ENCODE measurements around the gene BANK1. TPM values are rescaled to one million over a fixed set of nuclear protein-coding genes. Genes with fewer than 3 reads are reported as not detected.

The BANK1 gene
- total RNA-seq, 2 experiments from 2014 or later, result 0.24 to 0.29 TPM

GRCh38 chr4:101914761-101915160 lies 124.2 kb downstream of the BANK1 start:
- ATAC-seq, result no peak
- Mint-ChIP-seq H3K9me3 (ENCODE audit: insufficient read depth) (no peaks in the 10 kb centered on the region), H3K4me3 (no peak overlapping the region), H3K27ac (no peak overlapping the region), H3K27me3 (ENCODE audit: low read depth) (no peaks in the 10 kb centered on the region), H3K4me1 (ENCODE audit: low read depth) (no peaks in the 10 kb centered on the region), H3K36me3 (ENCODE audit: low read depth) (no peaks in the 10 kb centered on the region)
- ChIA-PET POLR2A (no interaction called here), CTCF (no interaction called here)
- no peak for DNase-seq

- POLR2A ChIA-PET, result no interaction called here
- Mint-ChIP-seq H3K9me3 (ENCODE audit: insufficient read depth) (no peaks in the 10 kb centered on the region), H3K4me1 (ENCODE audit: low read depth) (no peaks in the 10 kb centered on the region), H3K36me3 (ENCODE audit: low read depth) (no peaks in the 10 kb centered on the region), H3K27me3 (ENCODE audit: low read depth) (no peaks in the 10 kb centered on the region), H3K27ac (no peak overlapping the region), H3K4me3 (no peak overlapping the region)
- no peak for DNase-seq
- ATAC-seq, result no peak
- CTCF ChIA-PET, result no interaction called here
Observed at GRCh38 chr4:101919373-101919977, 128.9 kb downstream of the BANK1 start.

DNA sequence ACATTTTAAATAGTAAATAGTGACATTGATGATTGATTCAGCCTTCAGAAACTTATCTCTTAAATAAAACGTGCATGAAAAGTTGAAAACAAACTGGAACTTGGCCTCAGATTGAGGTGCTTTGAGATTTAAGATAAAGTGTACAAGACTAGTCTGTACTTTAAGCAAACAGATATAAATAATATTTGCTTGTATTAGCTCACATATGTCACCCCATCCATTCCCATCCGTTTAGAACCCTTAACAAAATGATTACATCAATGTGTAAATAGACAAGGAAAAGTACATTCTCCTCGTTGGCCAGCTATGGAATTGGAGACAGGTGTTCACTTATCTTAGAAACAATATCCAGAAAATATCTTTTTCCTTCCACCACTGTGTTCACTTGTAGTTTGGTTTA lies 130.8 kb downstream of the BANK1 start:
- ATAC-seq (no peak), DNase-seq (no peak)
- H3K27me3 Mint-ChIP-seq (ENCODE audit: low read depth), result no peaks in the 10 kb centered on the region
- H3K4me3 Mint-ChIP-seq, result no peak overlapping the region
- no peaks in the 10 kb centered on the region for H3K36me3 Mint-ChIP-seq (ENCODE audit: low read depth)
- CTCF ChIA-PET, result no interaction called here
- no peaks in the 10 kb centered on the region for H3K4me1 Mint-ChIP-seq (ENCODE audit: low read depth)
- H3K9me3 Mint-ChIP-seq (ENCODE audit: insufficient read depth), result no peaks in the 10 kb centered on the region
- POLR2A ChIA-PET, result no interaction called here
- H3K27ac Mint-ChIP-seq, result no peak overlapping the region

DNA sequence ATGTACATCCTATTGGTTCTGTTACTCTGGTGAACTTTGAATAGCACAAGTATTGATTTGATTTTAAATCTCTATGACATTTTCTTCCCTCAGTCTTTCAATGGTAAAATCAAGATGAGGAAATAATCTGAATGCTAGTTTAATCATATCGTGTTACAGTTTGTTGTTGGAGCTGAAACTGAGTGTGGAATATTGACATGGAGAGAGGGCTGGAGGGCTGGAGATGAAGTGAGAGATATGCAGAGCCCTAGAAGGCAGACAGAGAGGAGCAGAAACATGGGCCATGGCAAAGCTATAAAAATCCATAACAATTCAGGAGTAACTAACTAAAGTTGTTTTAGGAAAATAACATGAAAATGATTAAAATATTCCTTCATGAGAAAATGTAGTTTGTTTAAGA lies 141.1 kb downstream of the BANK1 start:
- no peaks in the 10 kb centered on the region for H3K36me3 Mint-ChIP-seq (ENCODE audit: low read depth)
- no peak for DNase-seq
- POLR2A ChIA-PET, result no interaction called here
- H3K9me3 Mint-ChIP-seq (ENCODE audit: insufficient read depth), result no peaks in the 10 kb centered on the region
- H3K27ac Mint-ChIP-seq, result no peak overlapping the region
- no peak for ATAC-seq
- CTCF ChIA-PET, result no interaction called here
- no peaks in the 10 kb centered on the region for H3K27me3 Mint-ChIP-seq (ENCODE audit: low read depth)
- H3K4me3 Mint-ChIP-seq, result no peak overlapping the region
- no peaks in the 10 kb centered on the region for H3K4me1 Mint-ChIP-seq (ENCODE audit: low read depth)

GRCh38 chr4:101933855-101934254 lies 143.3 kb downstream of the BANK1 start:
- DNase-seq (no peak), ATAC-seq (no peak)
- CTCF ChIA-PET, result no interaction called here
- no peaks in the 10 kb centered on the region for H3K4me1 Mint-ChIP-seq (ENCODE audit: low read depth)
- no peak overlapping the region for H3K27ac Mint-ChIP-seq
- H3K36me3 Mint-ChIP-seq (ENCODE audit: low read depth), result no peaks in the 10 kb centered on the region
- no peaks in the 10 kb centered on the region for H3K27me3 Mint-ChIP-seq (ENCODE audit: low read depth)
- POLR2A ChIA-PET, result no interaction called here
- H3K4me3 Mint-ChIP-seq, result no peak overlapping the region
- H3K9me3 Mint-ChIP-seq (ENCODE audit: insufficient read depth), result no peaks in the 10 kb centered on the region

DNA sequence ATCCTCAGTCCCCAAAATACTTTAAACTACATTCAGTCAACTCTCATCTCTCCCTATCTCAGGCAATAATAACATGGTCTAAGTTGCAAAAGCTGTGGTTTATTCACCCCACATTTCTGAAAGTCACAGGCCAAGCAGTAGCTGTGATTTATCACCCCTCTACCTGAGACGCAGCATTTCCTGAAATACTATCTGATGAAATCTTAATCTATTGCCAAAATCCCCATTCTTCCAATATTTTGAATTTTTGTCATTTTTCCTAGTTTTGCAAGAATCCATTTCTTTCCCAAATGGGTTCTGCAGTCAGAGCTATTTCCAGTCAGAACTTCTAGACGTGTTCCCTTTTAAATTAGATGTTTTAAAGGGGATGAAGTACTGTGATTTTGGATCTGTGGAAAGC lies 148.3 kb downstream of the BANK1 start:
- Mint-ChIP-seq H3K4me3 (no peak overlapping the region), H3K4me1 (ENCODE audit: low read depth) (no peaks in the 10 kb centered on the region), H3K9me3 (ENCODE audit: insufficient read depth) (no peaks in the 10 kb centered on the region), H3K27me3 (ENCODE audit: low read depth) (peaks cover 4% of the 10 kb centered on the region), H3K27ac (no peak overlapping the region), H3K36me3 (ENCODE audit: low read depth) (no peaks in the 10 kb centered on the region)
- ChIA-PET POLR2A (no interaction called here), CTCF (no interaction called here)
- ATAC-seq, result no peak
- DNase-seq, result no peak

GRCh38 chr4:101941816-101942358 lies 151.4 kb downstream of the BANK1 start:
- H3K27me3 Mint-ChIP-seq (ENCODE audit: low read depth), result peaks cover 4% of the 10 kb centered on the region
- H3K36me3 Mint-ChIP-seq (ENCODE audit: low read depth), result no peaks in the 10 kb centered on the region
- DNase-seq (no peak), ATAC-seq (no peak)
- H3K9me3 Mint-ChIP-seq (ENCODE audit: insufficient read depth), result no peaks in the 10 kb centered on the region
- POLR2A ChIA-PET, result no interaction called here
- no peak overlapping the region for H3K4me3 Mint-ChIP-seq
- H3K4me1 Mint-ChIP-seq (ENCODE audit: low read depth), result no peaks in the 10 kb centered on the region
- CTCF ChIA-PET, result no interaction called here
- no peak overlapping the region for H3K27ac Mint-ChIP-seq

DNA sequence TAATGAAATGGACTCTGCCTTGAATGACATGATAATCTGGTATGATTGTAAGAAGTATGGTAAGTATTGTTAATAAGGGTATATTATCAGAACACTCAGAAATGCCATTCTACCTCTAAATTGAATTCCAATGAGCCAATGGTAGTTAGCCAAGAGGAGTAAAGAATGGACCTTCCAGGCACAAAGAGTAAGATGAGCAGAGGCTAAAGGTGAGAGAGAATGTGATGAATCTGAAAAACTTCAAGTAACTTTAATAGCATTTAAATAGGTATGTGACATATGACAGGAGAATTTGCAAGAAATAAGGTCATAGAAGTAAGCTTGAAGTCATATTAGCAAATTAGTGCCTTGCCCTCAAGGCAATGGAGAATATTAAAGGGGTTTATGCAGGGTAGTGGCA lies 152.4 kb downstream of the BANK1 start:
- no peaks in the 10 kb centered on the region for H3K36me3 Mint-ChIP-seq (ENCODE audit: low read depth)
- no peaks in the 10 kb centered on the region for H3K4me1 Mint-ChIP-seq (ENCODE audit: low read depth)
- DNase-seq (no peak), ATAC-seq (no peak)
- POLR2A ChIA-PET, result no interaction called here
- H3K4me3 Mint-ChIP-seq, result no peak overlapping the region
- CTCF ChIA-PET, result no interaction called here
- H3K27ac Mint-ChIP-seq, result no peak overlapping the region
- H3K27me3 Mint-ChIP-seq (ENCODE audit: low read depth), result peaks cover 4% of the 10 kb centered on the region
- no peaks in the 10 kb centered on the region for H3K9me3 Mint-ChIP-seq (ENCODE audit: insufficient read depth)

- ATAC-seq (no peak), DNase-seq (no peak)
- POLR2A ChIA-PET, result no interaction called here
- Mint-ChIP-seq H3K27me3 (ENCODE audit: low read depth) (peaks cover 7% of the 10 kb centered on the region), H3K36me3 (ENCODE audit: low read depth) (no peaks in the 10 kb centered on the region), H3K4me3 (no peak overlapping the region), H3K9me3 (ENCODE audit: insufficient read depth) (no peaks in the 10 kb centered on the region), H3K4me1 (ENCODE audit: low read depth) (no peaks in the 10 kb centered on the region), H3K27ac (no peak overlapping the region)
- CTCF ChIA-PET, result no interaction called here
Observed at GRCh38 chr4:101944649-101945048, 154.1 kb downstream of the BANK1 start.

DNA sequence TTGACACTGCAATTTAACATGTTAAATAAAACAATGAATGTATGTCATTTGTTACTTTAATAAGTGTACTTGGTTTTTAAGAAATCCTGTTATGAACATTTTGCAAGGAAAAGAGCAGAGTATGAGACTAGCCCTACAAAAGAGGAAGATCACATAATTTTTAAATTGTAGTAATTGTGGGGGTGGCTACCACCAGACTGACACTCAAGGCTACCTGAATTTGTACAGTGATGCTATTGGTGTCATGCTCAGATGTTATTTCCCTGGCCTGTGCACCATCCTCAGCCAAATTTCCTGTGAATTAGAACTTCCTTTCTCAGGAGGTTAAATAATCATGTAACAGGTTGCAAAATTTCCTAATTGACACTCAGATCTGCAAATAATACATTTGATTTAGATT lies 157.5 kb downstream of the BANK1 start:
- no peak overlapping the region for H3K4me3 Mint-ChIP-seq
- ChIA-PET POLR2A (no interaction called here), CTCF (no interaction called here)
- DNase-seq (no peak), ATAC-seq (no peak)
- no peak overlapping the region for H3K27ac Mint-ChIP-seq
- peaks cover 12% of the 10 kb centered on the region for H3K27me3 Mint-ChIP-seq (ENCODE audit: low read depth)
- H3K36me3 Mint-ChIP-seq (ENCODE audit: low read depth), result no peaks in the 10 kb centered on the region
- no peaks in the 10 kb centered on the region for H3K4me1 Mint-ChIP-seq (ENCODE audit: low read depth)
- H3K9me3 Mint-ChIP-seq (ENCODE audit: insufficient read depth), result no peaks in the 10 kb centered on the region

DNA sequence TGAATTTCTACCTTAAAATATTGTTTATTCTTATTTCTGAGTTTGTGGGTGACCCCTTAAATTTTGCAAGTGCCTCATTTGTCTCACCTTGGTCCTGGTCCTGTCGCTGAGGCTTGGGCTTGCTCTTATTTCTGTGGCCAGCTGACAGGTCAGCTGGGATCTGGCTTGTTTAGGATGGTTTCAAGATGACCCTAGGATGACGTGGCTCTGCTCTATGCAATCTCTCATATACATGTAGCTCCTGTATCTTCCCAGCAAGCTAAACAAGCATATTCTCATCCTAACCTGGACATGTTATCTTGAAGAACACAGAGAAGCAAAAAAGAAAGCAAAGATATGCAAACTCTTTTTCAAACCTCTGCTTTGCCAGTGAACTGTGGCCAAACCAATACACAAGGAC lies 158.4 kb downstream of the BANK1 start:
- ATAC-seq, result no peak
- ChIA-PET POLR2A (no interaction called here), CTCF (no interaction called here)
- H3K27ac Mint-ChIP-seq, result no peak overlapping the region
- no peak overlapping the region for H3K4me3 Mint-ChIP-seq
- no peaks in the 10 kb centered on the region for H3K9me3 Mint-ChIP-seq (ENCODE audit: insufficient read depth)
- peaks cover 8% of the 10 kb centered on the region for H3K27me3 Mint-ChIP-seq (ENCODE audit: low read depth)
- H3K36me3 Mint-ChIP-seq (ENCODE audit: low read depth), result no peaks in the 10 kb centered on the region
- H3K4me1 Mint-ChIP-seq (ENCODE audit: low read depth), result no peaks in the 10 kb centered on the region
- no peak for DNase-seq

DNA sequence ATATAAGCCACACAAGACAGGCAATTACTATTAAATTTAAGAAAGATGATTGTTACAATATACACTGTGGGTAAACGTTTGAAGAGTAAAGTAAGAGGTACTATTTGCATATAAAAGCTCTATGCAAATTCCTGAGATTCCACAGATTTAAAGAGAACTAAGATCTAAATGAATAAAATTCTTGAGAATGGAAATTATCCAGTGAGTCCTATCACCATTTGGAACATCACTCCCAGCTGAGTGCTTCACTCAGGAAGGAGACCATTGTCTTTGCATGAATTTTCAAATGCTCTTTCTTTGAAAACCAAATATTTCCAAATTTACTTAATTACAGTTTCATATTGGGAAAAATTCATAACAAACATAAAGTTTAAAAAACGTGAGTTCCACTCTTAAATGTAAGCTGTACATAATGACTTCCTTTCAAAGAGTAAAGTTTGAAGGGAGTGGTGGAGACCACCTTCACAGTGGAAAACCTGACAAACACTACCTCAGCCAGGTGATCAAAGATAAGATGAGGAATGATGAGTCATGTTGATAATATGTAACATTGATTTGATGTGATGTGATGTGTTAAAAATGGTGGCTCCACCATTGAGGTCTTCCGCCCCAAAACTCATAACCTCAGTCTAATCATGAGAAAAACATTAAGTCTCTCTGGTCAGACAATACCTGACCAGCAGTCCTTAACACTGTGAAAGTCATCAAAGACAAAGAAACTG lies 159.9 kb downstream of the BANK1 start:
- DNase-seq, result no peak
- POLR2A ChIA-PET, result no interaction called here

GRCh38 chr4:101952985-101953384 lies 162.5 kb downstream of the BANK1 start:
- H3K27me3 Mint-ChIP-seq (ENCODE audit: low read depth), result peaks cover 8% of the 10 kb centered on the region
- H3K36me3 Mint-ChIP-seq (ENCODE audit: low read depth), result no peaks in the 10 kb centered on the region
- H3K9me3 Mint-ChIP-seq (ENCODE audit: insufficient read depth), result no peaks in the 10 kb centered on the region
- H3K27ac Mint-ChIP-seq, result no peak overlapping the region
- DNase-seq (no peak), ATAC-seq (no peak)
- ChIA-PET CTCF (no interaction called here), POLR2A (no interaction called here)
- no peak overlapping the region for H3K4me3 Mint-ChIP-seq
- H3K4me1 Mint-ChIP-seq (ENCODE audit: low read depth), result no peaks in the 10 kb centered on the region

More for the DNA sequence above, 159.9 kb downstream of the BANK1 start:
- Mint-ChIP-seq H3K27me3 (ENCODE audit: low read depth) (peaks cover 8% of the 10 kb centered on the region), H3K36me3 (ENCODE audit: low read depth) (no peaks in the 10 kb centered on the region), H3K27ac (no peak overlapping the region), H3K4me3 (no peak overlapping the region), H3K4me1 (ENCODE audit: low read depth) (no peaks in the 10 kb centered on the region), H3K9me3 (ENCODE audit: insufficient read depth) (no peaks in the 10 kb centered on the region)
- CTCF ChIA-PET, result no interaction called here
- no peak for ATAC-seq
